SK-N-SH (cell line): Measurements from ENCODE around the gene TROAP.

Experiments used
- CTCF ChIP-seq: fragments of 200-600 bp; sonication (generic); IDR thresholded peaks from 2 replicates; pipeline ENCODE4 v1.6.1; 2017; ENCODE audit warnings: antibody characterized with exemption, mild to moderate bottlenecking, moderate library complexity
- POLR2AphosphoS5 ChIP-seq: IDR thresholded peaks from 2 replicates; pipeline ENCODE4 v1.6.1; 2012; ENCODE audit warnings: low read depth, low read length
- RAD21 ChIP-seq: IDR thresholded peaks from 2 replicates; pipeline ENCODE4 v1.6.1; 2012; ENCODE audit warnings: mild to moderate bottlenecking, low read length

DNA sequence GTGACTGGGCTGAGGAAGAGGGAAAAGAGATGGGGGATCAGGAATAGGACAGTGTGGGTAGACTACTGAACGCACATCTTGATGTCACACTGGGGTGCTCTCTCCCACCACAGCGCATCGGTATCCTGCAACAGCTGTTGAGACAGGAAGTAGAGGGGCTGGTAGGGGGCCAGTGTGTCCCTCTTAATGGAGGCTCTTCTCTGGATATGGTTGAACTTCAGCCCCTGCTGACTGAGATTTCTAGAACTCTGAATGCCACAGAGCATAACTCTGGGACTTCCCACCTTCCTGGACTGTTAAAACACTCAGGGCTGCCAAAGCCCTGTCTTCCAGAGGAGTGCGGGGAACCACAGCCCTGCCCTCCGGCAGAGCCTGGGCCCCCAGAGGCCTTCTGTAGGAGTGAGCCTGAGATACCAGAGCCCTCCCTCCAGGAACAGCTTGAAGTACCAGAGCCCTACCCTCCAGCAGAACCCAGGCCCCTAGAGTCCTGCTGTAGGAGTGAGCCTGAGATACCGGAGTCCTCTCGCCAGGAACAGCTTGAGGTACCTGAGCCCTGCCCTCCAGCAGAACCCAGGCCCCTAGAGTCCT, 7.1 kb downstream of the TROAP start:
- no peak for TF ChIP-seq RAD21
- no peak for TF ChIP-seq POLR2AphosphoS5
- no peak for TF ChIP-seq CTCF
